Skeletal muscle cell (primary cell): ENCODE data around the gene ELP4.

Experiments
- DNase-seq: peaks from one replicate; pipeline ENCODE4 v3.0.0-alpha.2; 2010; ENCODE audit warnings: low read depth
- H3K4me3 ChIP-seq: 2 replicates; pipeline ENCODE4 v1.5.1; 2011; ENCODE audit warnings: low read depth, mild to moderate bottlenecking, control low read depth, low read length, moderate library complexity

ELP4 gene

GRCh38 chr11:31761636-31762035 lies 252.1 kb downstream of the ELP4 start:
- no peak for DNase-seq
- H3K4me3 ChIP-seq, result no peak overlapping the region

DNA sequence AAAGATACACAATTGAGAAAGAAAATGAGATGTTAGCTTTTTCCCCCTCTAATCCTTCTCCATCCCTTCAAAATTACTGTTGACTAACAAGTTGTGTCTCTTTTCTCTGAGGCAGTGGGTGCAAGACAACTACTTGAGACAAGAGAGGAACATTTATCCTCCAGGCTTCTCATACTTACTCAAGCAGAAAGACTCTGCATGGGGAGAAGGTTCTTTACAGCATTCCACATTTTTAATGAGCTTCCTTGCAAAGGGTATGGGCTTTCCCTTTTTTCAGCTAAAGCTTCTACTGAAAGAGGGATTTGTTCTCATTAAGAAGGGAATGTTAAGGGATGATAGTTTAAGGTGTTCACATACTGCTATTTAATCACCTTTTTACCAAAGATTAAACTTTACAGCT lies 253.7 kb downstream of the ELP4 start:
- H3K4me3 ChIP-seq, result no peak overlapping the region
- DNase-seq, result no peak

DNA sequence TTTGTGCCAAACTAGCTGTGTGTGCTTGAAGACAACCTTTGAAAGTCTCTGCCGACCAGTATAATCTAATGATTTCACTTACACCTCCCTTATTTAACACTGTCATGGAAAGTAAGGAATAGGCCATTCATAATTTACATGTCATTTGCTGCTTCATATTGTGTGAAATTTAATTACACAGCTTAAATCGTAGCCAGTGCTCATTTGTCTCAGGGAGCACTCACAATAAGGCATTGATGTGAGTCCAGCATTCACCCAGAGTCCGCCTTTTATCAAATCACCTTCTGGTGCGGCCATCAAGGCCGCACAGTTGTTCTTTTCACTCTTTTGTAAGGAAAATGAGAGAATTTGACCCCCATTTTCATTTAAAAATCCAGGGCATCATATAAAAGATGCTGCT lies 254.7 kb downstream of the ELP4 start:
- DNase-seq, result no peak
- no peak overlapping the region for H3K4me3 ChIP-seq

DNA sequence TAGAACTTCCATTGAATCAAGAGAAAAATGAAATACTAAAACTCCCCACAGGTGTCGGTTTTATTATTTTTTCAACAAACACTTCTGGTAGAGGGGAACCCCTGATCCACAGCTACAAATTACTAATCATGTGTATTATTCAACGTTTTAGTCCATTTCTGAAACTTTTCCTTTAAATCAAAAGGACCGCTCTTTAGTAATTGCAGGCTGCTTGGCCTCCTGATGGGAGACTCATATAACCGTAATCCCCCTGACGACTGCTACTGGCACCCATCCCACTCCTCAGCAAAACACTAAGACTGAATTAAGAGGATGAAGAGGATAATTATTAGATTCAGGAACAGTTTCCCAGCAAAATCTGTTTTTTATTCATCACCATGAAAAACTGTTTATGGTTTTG lies 255.2 kb downstream of the ELP4 start:
- no peak for DNase-seq

GRCh38 chr11:31767066-31767465 lies 257.5 kb downstream of the ELP4 start:
- H3K4me3 ChIP-seq, result no peak overlapping the region
- no peak for DNase-seq

More for the DNA sequence above, 255.2 kb downstream of the ELP4 start:
- no peak overlapping the region for H3K4me3 ChIP-seq

GRCh38 chr11:31767685-31768084 lies 258.1 kb downstream of the ELP4 start:
- DNase-seq, result no peak
- H3K4me3 ChIP-seq, result no peak overlapping the region

GRCh38 chr11:31768749-31769640 lies 259.4 kb downstream of the ELP4 start:
- H3K4me3 ChIP-seq, result no peak overlapping the region
- DNase-seq, result no peak

DNA sequence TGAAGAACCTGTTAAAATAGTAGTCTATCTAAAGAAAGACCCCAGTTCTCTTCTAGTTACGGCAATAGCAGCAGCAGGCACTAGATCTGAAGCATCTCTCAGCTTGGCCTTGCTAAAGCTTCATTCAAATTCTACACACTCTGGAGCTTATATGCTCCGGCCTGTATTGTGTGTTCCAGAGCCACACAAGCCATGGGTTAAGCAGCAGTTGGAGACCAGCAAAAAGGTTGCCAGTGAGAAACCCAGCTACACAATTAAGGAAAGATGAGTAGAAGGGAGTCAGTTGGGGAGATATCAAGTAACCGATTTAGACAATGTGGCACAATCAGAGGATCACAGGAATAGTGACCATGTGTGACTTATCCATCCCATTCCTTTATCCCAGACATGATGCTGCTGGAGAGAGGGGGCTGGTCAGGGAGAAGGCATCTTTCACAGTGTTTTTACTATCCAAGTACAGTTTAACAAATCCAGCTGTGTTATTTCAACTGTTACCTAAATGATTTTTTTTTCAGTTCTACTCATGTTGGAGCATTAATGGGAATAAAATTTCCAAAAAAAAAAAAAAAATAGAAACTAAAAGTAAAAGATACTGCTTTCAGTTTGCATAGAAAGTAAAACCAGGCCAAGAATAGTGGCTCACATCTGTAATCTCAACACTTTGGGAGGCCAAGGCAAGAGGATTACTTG lies 260.6 kb downstream of the ELP4 start:
- DNase-seq, result no peak
- no peak overlapping the region for H3K4me3 ChIP-seq

- no peak for DNase-seq
- no peak overlapping the region for H3K4me3 ChIP-seq
Observed at GRCh38 chr11:31772412-31772811, 262.8 kb downstream of the ELP4 start.

DNA sequence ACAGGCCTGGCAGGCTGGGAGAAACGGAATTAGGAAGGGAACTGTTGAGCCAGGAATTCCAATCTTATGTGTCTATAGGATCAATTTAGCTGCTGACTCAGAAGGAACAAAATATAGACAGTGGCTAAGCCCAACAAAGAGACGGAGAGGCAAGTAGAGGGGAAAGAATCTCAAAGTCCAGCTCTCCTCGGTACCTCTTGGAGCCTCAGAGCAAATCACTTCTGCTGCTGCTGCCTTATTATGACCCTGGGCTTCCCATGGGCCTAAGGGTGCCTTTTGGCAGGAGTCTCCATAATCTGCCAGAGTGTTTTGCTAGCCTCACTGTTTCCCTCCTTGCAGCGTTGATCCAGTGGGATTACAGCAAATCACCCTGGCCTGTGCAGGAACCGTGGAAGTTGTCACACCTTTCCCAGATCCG lies 269.8 kb downstream of the ELP4 start:
- no peak overlapping the region for H3K4me3 ChIP-seq
- DNase-seq, result peak; percentile 43

GRCh38 chr11:31780078-31780477 lies 270.5 kb downstream of the ELP4 start:
- no peak overlapping the region for H3K4me3 ChIP-seq
- DNase-seq, result no peak

GRCh38 chr11:31780480-31780971 lies 271.0 kb downstream of the ELP4 start:
- DNase-seq, result no peak
- H3K4me3 ChIP-seq, result no peak overlapping the region

GRCh38 chr11:31782257-31782656 lies 272.7 kb downstream of the ELP4 start:
- no peak overlapping the region for H3K4me3 ChIP-seq
- DNase-seq, result no peak

DNA sequence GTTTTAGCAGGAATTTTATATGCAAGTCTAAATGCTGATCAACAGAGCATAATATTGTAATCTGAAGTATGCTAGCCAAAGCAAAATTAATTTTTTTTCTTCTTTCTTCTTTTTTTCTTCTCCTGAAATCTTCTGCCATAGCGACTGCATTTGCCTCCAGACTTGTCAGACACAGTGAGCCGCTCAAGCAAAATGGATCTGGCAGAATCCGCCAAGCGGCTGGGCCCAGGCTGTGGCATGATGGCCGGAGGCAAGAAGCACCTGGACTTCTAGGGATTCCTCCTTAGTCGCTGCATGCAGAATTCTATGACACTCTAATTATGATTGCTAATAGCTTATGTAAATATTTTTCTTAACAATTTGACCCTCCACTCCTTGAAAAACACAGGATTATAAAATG lies 273.7 kb downstream of the ELP4 start:
- no peak for DNase-seq

DNA sequence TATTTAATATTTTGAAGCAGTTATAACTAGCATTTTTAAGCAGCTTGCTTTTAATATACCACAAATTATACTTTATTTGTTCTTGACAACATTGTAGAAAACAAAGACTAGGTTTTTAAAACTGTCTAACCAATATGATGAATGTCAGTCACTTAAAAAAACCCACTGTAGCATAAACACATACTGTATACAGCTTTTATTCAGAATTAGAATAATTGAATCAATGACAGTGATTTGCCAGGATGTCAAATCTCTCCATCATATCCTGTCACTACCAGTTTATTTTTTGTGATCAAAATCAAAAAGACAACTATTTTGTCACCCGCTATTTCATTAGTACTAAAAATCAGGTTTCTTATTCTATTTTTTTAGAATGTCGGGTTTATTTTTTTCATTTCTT lies 275.0 kb downstream of the ELP4 start:
- no peak overlapping the region for H3K4me3 ChIP-seq
- DNase-seq, result no peak

More for the DNA sequence above, 273.7 kb downstream of the ELP4 start:
- no peak overlapping the region for H3K4me3 ChIP-seq

DNA sequence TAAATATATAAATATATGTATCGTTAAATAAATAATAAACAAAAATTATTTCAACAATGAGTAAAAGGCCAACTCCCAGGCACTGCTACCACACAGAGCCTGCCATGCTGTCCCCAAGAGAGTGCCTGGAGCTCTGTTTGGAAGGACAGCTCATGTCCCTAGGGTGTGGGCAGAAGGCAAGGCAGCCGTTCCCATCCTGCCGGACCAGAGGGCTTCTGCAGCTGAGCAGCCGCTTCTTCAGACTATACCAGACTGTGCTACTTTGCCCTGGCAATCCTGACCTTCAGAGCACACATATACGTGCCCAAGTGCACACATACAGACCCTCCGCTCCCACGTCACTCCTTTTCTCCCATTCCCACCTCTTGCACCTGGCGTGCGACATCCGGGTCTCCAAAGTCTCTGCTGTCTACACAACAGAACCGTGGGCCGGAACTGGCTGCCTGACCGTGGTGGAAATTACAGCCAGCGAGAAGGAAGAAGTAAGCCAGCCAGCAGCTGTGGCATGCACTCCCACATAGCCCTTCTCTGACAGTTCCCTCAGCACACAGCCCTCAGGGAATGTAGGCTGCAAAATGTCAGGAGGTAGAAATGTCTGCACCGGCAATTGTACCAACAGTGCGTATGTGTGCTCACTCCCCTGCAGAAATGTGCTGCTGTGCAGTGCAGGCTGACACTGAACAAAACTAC lies 277.6 kb downstream of the ELP4 start:
- no peak for DNase-seq
- H3K4me3 ChIP-seq, result no peak overlapping the region

DNA sequence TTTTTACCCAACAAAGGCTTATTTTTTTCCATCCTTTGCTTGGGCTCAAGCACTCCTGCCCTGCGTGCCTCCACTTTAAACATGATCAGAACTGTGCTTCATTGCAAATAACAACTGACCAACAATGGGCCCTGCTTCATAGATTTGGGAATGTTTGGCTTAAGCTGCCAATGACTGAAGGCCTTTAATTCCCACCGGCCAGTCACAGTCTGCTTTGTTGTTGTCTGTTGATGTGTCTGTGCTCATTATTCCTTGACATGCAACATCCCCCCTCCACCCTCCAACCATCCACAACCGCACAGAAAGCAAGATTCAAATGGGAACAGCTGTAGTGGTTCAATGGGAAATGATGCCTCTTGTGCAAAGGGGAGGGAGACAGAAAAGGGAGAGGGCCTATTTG lies 278.5 kb downstream of the ELP4 start:
- no peak overlapping the region for H3K4me3 ChIP-seq
- no peak for DNase-seq

GRCh38 chr11:31790649-31791048 lies 281.1 kb downstream of the ELP4 start:
- H3K4me3 ChIP-seq, result no peak overlapping the region
- no peak for DNase-seq

DNA sequence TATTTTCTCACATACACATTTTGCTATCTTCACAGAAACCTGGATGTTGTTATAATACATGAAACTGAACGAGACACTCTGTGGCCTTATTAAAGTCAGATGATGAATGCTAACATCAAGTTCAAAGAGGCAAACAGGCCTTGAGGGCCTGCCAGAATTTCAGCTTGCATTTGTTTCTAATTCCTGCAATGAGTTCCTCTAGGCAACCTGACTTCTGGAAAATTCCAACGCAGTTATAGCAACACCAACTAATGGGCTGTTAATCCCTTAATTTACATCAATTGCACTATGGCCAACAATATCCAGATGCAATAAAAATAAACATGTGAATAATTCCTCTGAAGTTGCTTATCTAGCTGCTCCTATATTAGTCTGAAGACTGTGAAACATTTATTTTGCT lies 282.5 kb downstream of the ELP4 start:
- no peak for DNase-seq
- H3K4me3 ChIP-seq, result no peak overlapping the region

DNA sequence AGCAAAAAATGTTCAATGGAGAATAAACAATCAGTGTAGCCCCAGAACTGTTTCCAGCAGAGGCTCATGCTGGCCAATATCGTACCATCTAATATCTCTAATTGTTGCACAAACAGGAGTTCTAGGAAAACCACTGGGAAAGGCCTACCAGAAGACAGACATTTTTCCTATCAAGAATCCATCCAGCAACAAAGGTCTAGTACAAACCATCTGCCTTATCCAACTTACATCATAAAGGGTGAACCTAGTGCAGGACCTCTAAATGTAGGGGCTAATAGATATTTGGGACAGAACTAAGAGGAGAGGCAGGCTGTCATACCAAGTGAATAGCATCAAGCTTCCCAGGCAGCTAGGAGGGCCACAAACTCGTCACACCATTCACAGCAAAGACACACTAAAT lies 282.9 kb downstream of the ELP4 start:
- no peak overlapping the region for H3K4me3 ChIP-seq
- DNase-seq, result no peak
